ENCODE data around the gene ABCC1.

ABCC1 gene

GRCh38 chr16:16080465-16081065 lies 131.1 kb downstream of the ABCC1 start:
- peaks cover 22 to 57% (median 46%) of the 10 kb centered on the region in 10 experiments for H3K4me1 ChIP-seq
- no peaks in the 10 kb centered on the region for H3K27me3 ChIP-seq
- H4K20me1 ChIP-seq: peaks cover 0 to 5% (median 0%) of the 10 kb centered on the region in 11 experiments; a peak in 3 of 22 replicates
- H3K9ac ChIP-seq: no peak overlapping the region; a peak in 1 of 22 replicates
- H3K36me3 ChIP-seq: peaks cover 83 to 96% (median 95%) of the 10 kb centered on the region in 11 experiments
- no peak overlapping the region for H3K4me2 ChIP-seq
- peaks cover 9 to 24% (median 15%) of the 10 kb centered on the region in 11 experiments for H3K9me3 ChIP-seq (replicated peaks in 1 of 11)
- no peak for TF ChIP-seq Cebpa-rat (IDR thresholded peaks at IDR 0.05)
- no peak overlapping the region for H3K27ac ChIP-seq
- no peak overlapping the region for H3K4me3 ChIP-seq

- Histone ChIP-seq H3K4me2 (no peak overlapping the region), H3K4me1 (peaks cover 16 to 57% (median 46%) of the 10 kb centered on the region in 10 experiments), H3K36me3 (peaks cover 89 to 100% (median 99%) of the 10 kb centered on the region in 11 experiments), H3K9me3 (replicated peaks in 1 of 11) (peaks cover 9 to 24% (median 15%) of the 10 kb centered on the region in 11 experiments), H3K9ac (no peak overlapping the region), H4K20me1 (peaks cover 0 to 3% (median 0%) of the 10 kb centered on the region in 11 experiments; a peak in 3 of 22 replicates), H3K4me3 (no peak overlapping the region), H3K27me3 (no peaks in the 10 kb centered on the region), H3K27ac (no peak overlapping the region)
- no peak for TF ChIP-seq Cebpa-rat (IDR thresholded peaks at IDR 0.05)
Observed at GRCh38 chr16:16081141-16081540, 131.7 kb downstream of the ABCC1 start.

GRCh38 chr16:16082255-16082654 lies 132.8 kb downstream of the ABCC1 start:
- Histone ChIP-seq H3K4me1 (peaks cover 5 to 57% (median 46%) of the 10 kb centered on the region in 10 experiments; a peak in 19 of 20 replicates), H3K27me3 (no peaks in the 10 kb centered on the region), H3K4me3 (no peak overlapping the region), H3K9me3 (replicated peaks in 1 of 11) (peaks cover 9 to 24% (median 15%) of the 10 kb centered on the region in 11 experiments), H3K36me3 (peaks cover 96 to 100% (median 100%) of the 10 kb centered on the region in 11 experiments), H3K4me2 (no peak overlapping the region), H3K27ac (no peak overlapping the region), H4K20me1 (no peaks in the 10 kb centered on the region; a peak in 1 of 22 replicates), H3K9ac (no peak overlapping the region)
- TF ChIP-seq Cebpa-rat (IDR thresholded peaks at IDR 0.05): no peak

- Histone ChIP-seq H3K4me1 (peaks cover 6 to 57% (median 46%) of the 10 kb centered on the region in 10 experiments; a peak in 19 of 20 replicates), H3K9ac (no peak overlapping the region), H3K9me3 (replicated peaks in 1 of 11) (peaks cover 9 to 24% (median 15%) of the 10 kb centered on the region in 11 experiments), H3K4me3 (peak overlapping the region in 2 of 10 experiments; percentile 15 to 43; a peak in 3 of 20 replicates), H4K20me1 (no peaks in the 10 kb centered on the region; a peak in 1 of 22 replicates), H3K27me3 (no peaks in the 10 kb centered on the region), H3K4me2 (peak overlapping the region in 5 of 11 experiments; percentile 8 to 47 (median 32); a peak in 6 of 22 replicates), H3K27ac (peak overlapping the region in 6 of 11 experiments; percentile 30 to 80 (median 39); a peak in 8 of 22 replicates), H3K36me3 (peaks cover 92 to 100% (median 97%) of the 10 kb centered on the region in 11 experiments)
- TF ChIP-seq Cebpa-rat (IDR thresholded peaks at IDR 0.05): no peak
Observed at GRCh38 chr16:16083421-16084156, 134.2 kb downstream of the ABCC1 start.

- Histone ChIP-seq H3K4me1 (peaks cover 13 to 62% (median 50%) of the 10 kb centered on the region in 10 experiments; a peak in 19 of 20 replicates), H3K9ac (no peak overlapping the region), H4K20me1 (no peaks in the 10 kb centered on the region; a peak in 1 of 22 replicates), H3K4me2 (no peak overlapping the region), H3K27me3 (no peaks in the 10 kb centered on the region), H3K36me3 (peaks cover 87 to 100% (median 95%) of the 10 kb centered on the region in 11 experiments), H3K9me3 (replicated peaks in 1 of 11) (peaks cover 9 to 24% (median 15%) of the 10 kb centered on the region in 11 experiments), H3K27ac (peak overlapping the region in 2 of 11 experiments; percentile 16 to 80; a peak in 4 of 22 replicates), H3K4me3 (no peak overlapping the region)
- no peak for TF ChIP-seq Cebpa-rat (IDR thresholded peaks at IDR 0.05)
Observed at GRCh38 chr16:16084874-16085273, 135.5 kb downstream of the ABCC1 start.

GRCh38 chr16:16086653-16087446 lies 137.4 kb downstream of the ABCC1 start:
- Histone ChIP-seq H3K36me3 (peaks cover 86 to 100% (median 95%) of the 10 kb centered on the region in 11 experiments), H3K9me3 (replicated peaks in 1 of 11) (peaks cover 9 to 22% (median 15%) of the 10 kb centered on the region in 11 experiments), H3K27ac (peak overlapping the region in 8 of 11 experiments; percentile 38 to 83 (median 72); a peak in 16 of 22 replicates), H3K4me1 (peaks cover 13 to 82% (median 61%) of the 10 kb centered on the region in 10 experiments; a peak in 19 of 20 replicates), H3K4me3 (no peak overlapping the region), H3K4me2 (peak overlapping the region in 9 of 11 experiments; percentile 28 to 79 (median 71); a peak in 18 of 22 replicates), H4K20me1 (peaks cover 0 to 4% (median 0%) of the 10 kb centered on the region in 11 experiments; a peak in 1 of 22 replicates), H3K9ac (peak overlapping the region in 10 of 11 experiments; percentile 2 to 55 (median 32); a peak in 10 of 22 replicates), H3K27me3 (no peaks in the 10 kb centered on the region)
- TF ChIP-seq Cebpa-rat (IDR thresholded peaks at IDR 0.05): no peak

GRCh38 chr16:16090238-16090637 lies 140.8 kb downstream of the ABCC1 start:
- Histone ChIP-seq H3K4me1 (peaks cover 25 to 86% (median 65%) of the 10 kb centered on the region in 10 experiments), H3K27me3 (no peaks in the 10 kb centered on the region), H3K9ac (peak overlapping the region in 1 of 11 experiments; percentile 10; a peak in 3 of 22 replicates), H3K4me3 (no peak overlapping the region), H3K4me2 (peak overlapping the region in 8 of 11 experiments; percentile 54 to 79 (median 72); a peak in 10 of 22 replicates), H3K36me3 (peaks cover 82 to 99% (median 92%) of the 10 kb centered on the region in 11 experiments), H3K27ac (peak overlapping the region in 6 of 11 experiments; percentile 28 to 83 (median 62); a peak in 8 of 22 replicates), H3K9me3 (replicated peaks in 1 of 11) (no peaks in the 10 kb centered on the region), H4K20me1 (peaks cover 0 to 15% (median 0%) of the 10 kb centered on the region in 11 experiments; a peak in 3 of 22 replicates)
- no peak for TF ChIP-seq Cebpa-rat (IDR thresholded peaks at IDR 0.05)

Measured in BLaER1 treated with 17β-estradiol and CSF1 and Interleukin-3, amounts not matched to agents 10 nM and 100 nM (cell line).